Upper lobe of right lung (tissue), 1 donor: ENCODE data around the gene ZNF322. TPM values are rescaled to one million over a fixed set of nuclear protein-coding genes. Genes with fewer than 3 reads are reported as not detected.

ENCODE experiments used
- ATAC-seq: fragments of 200-7000 bp; cut with Tn5 transposase; one replicate; pipeline ENCODE4 v1.9.1; 2020; ENCODE audit warnings: mild to moderate bottlenecking, moderate library complexity
- DNase-seq: peaks from one replicate; pipeline ENCODE4 v3.0.0-alpha.2; 2020
- H3K27ac ChIP-seq: fragments of 200-600 bp; one replicate; pipeline ENCODE4 v1.8.0; 2022
- H3K27me3 ChIP-seq: fragments of 200-600 bp; one replicate; pipeline ENCODE4 v1.8.0; 2022; ENCODE audit warnings: mild to moderate bottlenecking
- H3K36me3 ChIP-seq: fragments of 200-600 bp; one replicate; pipeline ENCODE4 v1.8.0; 2022
- H3K4me1 ChIP-seq: fragments of 200-600 bp; one replicate; pipeline ENCODE4 v1.8.0; 2022
- H3K4me3 ChIP-seq: fragments of 200-600 bp; one replicate; pipeline ENCODE4 v1.8.0; 2022; ENCODE audit warnings: mild to moderate bottlenecking
- H3K9me3 ChIP-seq: fragments of 200-600 bp; one replicate; pipeline ENCODE4 v1.8.0; 2022
- intact Hi-C: fragments of 100-400 bp; cut with DNase I; formaldehyde crosslinking; loops from one replicate; pipeline ENCODE4 v1.11.0; 2022
- total RNA-seq: library from RNA; stranded (reverse); fragmentation: NEBNext Ultra II Directional; extraction: Animal tissue kit (Norgen Biotek cat#: 25700); gene quantifications from one replicate; pipeline ENCODE4 v1.2.1, GENCODE V29; 2021
- TF ChIP-seq, protein P1 (sequence below): fragments of 200-600 bp; IDR thresholded peaks from one replicate; pipeline ENCODE4 v1.8.0; 2022; ENCODE audit warnings: antibody characterized with exemption
- donor health status: DM: no; HTN: yes; CAD: no; lungs with severe emphysema.

Gene ZNF322
- total RNA-seq, 1 donor from 2014 or later: 24.7 TPM

GRCh38 chr6:26660000-26660361 lies 435 bp upstream of the ZNF322 start:
- intact Hi-C loops: no loop called here
- H3K36me3 ChIP-seq: peaks cover 7% of the 10 kb centered on the region
- TF ChIP-seq, protein P1, sequence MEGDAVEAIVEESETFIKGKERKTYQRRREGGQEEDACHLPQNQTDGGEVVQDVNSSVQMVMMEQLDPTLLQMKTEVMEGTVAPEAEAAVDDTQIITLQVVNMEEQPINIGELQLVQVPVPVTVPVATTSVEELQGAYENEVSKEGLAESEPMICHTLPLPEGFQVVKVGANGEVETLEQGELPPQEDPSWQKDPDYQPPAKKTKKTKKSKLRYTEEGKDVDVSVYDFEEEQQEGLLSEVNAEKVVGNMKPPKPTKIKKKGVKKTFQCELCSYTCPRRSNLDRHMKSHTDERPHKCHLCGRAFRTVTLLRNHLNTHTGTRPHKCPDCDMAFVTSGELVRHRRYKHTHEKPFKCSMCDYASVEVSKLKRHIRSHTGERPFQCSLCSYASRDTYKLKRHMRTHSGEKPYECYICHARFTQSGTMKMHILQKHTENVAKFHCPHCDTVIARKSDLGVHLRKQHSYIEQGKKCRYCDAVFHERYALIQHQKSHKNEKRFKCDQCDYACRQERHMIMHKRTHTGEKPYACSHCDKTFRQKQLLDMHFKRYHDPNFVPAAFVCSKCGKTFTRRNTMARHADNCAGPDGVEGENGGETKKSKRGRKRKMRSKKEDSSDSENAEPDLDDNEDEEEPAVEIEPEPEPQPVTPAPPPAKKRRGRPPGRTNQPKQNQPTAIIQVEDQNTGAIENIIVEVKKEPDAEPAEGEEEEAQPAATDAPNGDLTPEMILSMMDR: no peak
- H3K4me1 ChIP-seq: peaks cover 16% of the 10 kb centered on the region
- H3K4me3 ChIP-seq: peak overlapping the region; percentile 92
- peak overlapping the region; percentile 88 for H3K27ac ChIP-seq
- DNase-seq: no peak
- no peaks in the 10 kb centered on the region for H3K9me3 ChIP-seq
- H3K27me3 ChIP-seq: peaks cover 17% of the 10 kb centered on the region
- ATAC-seq: peak; percentile 9

DNA sequence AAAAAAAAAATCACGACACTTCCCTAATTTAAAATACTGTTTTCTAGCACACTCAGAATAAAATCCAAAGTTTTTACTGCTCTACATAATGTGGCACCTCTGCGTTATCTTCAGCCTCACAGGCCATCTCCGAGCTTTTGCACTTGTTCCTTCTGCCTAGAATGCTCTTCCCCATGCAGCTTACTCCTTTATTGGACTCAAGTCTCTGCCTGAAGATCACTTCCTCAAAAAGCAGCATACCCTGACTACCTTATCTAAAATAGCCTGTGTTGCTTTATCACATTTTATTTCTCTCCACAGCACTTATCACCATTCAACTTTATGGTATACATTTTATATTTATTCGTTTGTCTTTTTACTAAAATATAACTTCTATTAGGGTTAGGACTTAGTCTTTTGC lies 2.3 kb downstream of the ZNF322 start:
- Histone ChIP-seq H3K4me1 (peaks cover 16% of the 10 kb centered on the region), H3K9me3 (no peaks in the 10 kb centered on the region), H3K27ac (no peak overlapping the region), H3K36me3 (peaks cover 31% of the 10 kb centered on the region), H3K4me3 (no peak overlapping the region), H3K27me3 (no peaks in the 10 kb centered on the region)
- DNase-seq (no peak), ATAC-seq (no peak)
- intact Hi-C loops: no loop called here
- TF ChIP-seq, protein P1: no peak

DNA sequence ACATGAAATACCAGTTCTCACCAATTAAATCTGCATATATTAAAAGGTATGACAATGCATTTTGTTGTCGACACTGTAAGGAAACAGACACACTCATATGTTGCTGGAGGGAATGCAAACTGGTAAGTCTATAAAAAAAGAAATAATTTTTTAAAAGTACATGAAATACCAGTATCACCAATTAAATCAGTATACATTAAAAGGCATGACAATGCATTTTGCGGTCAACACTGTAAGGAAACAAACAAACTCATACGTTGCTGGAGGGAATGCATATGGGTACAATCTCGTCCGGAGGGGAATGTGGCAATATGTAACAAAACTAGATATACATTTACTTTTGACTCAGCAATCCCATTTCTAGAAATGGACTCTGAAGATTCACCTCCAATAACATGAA lies 6.5 kb downstream of the ZNF322 start:
- Histone ChIP-seq H3K4me1 (peaks cover 9% of the 10 kb centered on the region), H3K4me3 (no peak overlapping the region), H3K27me3 (no peaks in the 10 kb centered on the region), H3K9me3 (peaks cover 10% of the 10 kb centered on the region), H3K36me3 (peaks cover 31% of the 10 kb centered on the region), H3K27ac (no peak overlapping the region)
- intact Hi-C loops: no loop called here
- ATAC-seq (no peak), DNase-seq (no peak)
- TF ChIP-seq, protein P1: no peak

GRCh38 chr6:26651133-26651781 lies 8.3 kb downstream of the ZNF322 start:
- intact Hi-C loops: no loop called here
- Histone ChIP-seq H3K4me1 (no peaks in the 10 kb centered on the region), H3K27ac (no peak overlapping the region), H3K9me3 (peaks cover 10% of the 10 kb centered on the region), H3K27me3 (no peaks in the 10 kb centered on the region), H3K36me3 (peaks cover 26% of the 10 kb centered on the region), H3K4me3 (no peak overlapping the region)
- ATAC-seq (no peak), DNase-seq (no peak)
- TF ChIP-seq, protein P1: no peak

DNA sequence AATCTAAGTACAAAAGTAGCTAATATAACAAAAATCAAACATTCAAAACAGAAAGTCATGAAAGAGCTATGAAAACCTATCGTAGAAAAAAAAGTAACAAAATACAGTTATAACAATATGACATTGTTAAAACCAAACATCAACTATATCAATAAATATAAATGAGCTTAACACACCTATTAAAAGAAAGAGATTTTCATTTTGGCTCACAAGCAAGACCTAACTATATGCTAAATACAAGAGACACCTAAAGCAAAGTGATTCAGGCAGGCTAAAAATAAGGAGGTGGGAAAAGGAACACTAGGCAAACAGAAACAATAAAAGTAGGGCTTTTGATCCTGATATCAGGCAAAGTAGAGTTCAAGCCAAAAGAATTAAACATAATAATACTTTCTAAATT lies 13.5 kb downstream of the ZNF322 start:
- H3K4me3 ChIP-seq: no peak overlapping the region
- DNase-seq: no peak
- no peaks in the 10 kb centered on the region for H3K4me1 ChIP-seq
- no peak for ATAC-seq
- TF ChIP-seq, protein P1: no peak
- H3K36me3 ChIP-seq: peaks cover 32% of the 10 kb centered on the region
- H3K27me3 ChIP-seq: no peaks in the 10 kb centered on the region
- peaks cover 10% of the 10 kb centered on the region for H3K9me3 ChIP-seq
- intact Hi-C loops: no loop called here
- no peak overlapping the region for H3K27ac ChIP-seq

DNA sequence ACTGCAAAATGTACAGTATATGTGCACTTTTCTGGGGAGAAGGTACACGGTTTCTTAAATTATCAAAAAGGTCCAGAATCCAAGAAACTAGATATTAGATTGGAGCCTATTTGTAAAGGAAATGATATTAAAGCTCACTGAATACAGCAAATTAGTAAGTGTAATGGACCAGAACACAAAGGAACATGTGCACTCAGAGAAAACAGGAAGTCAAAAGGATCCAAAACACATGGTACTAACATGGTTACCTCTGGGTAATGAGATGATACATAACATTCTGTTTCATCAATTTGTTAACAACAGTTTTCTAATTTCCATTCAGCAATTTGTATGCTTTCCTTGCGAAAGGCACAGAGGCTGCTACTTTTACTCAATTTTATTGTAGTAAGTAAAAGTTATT lies 18.7 kb downstream of the ZNF322 start:
- H3K9me3 ChIP-seq: peaks cover 7% of the 10 kb centered on the region
- no peak overlapping the region for H3K27ac ChIP-seq
- TF ChIP-seq, protein P1: no peak
- H3K27me3 ChIP-seq: no peaks in the 10 kb centered on the region
- H3K4me1 ChIP-seq: no peaks in the 10 kb centered on the region
- H3K36me3 ChIP-seq: peaks cover 47% of the 10 kb centered on the region
- no peak for DNase-seq
- no peak for ATAC-seq
- intact Hi-C loops: no loop called here
- no peak overlapping the region for H3K4me3 ChIP-seq
